GM12892 (cell line): ENCODE data around the gene NDUFA3.

ENCODE experiments used
- POLR2A ChIP-seq: IDR thresholded peaks from 2 replicates; pipeline ENCODE4 v1.6.1; 2011; ENCODE audit warnings: low read depth, low read length, control low read depth
- POLR2AphosphoS5 ChIP-seq: IDR thresholded peaks from 2 replicates; pipeline ENCODE4 v1.6.1; 2011; ENCODE audit warnings: low read depth, low read length, control low read depth
- TAF1 ChIP-seq: IDR thresholded peaks from 2 replicates; pipeline ENCODE4 v1.6.1; 2011; ENCODE audit warnings: low read depth, mild to moderate bottlenecking, control low read depth, low read length, borderline replicate concordance

GRCh38 chr19:54081032-54081431 lies 21.6 kb upstream of the NDUFA3 start, which contains the start of gene TARM1:
- TF ChIP-seq POLR2AphosphoS5 (no peak), POLR2A (no peak), TAF1 (no peak)
